Activated naive CD4-positive, alpha-beta T cell treated with anti-CD3 and anti-CD28 coated beads, Interleukin-2, amount 50 U/mL, for 16 hours (primary cell): ENCODE measurements around the gene ZNF678.
A peak's percentile ranks its signal among the peaks of the same experiment; 100 is the strongest.
"Not testable (repeated sequence)": the region's sequence is repeated elsewhere in the genome, so short reads cannot be mapped to it uniquely, and the experiment has no call there.

ENCODE experiments used
- DNase-seq: peaks from one replicate; pipeline ENCODE4 v3.0.0-alpha.2; 2020

ZNF678 gene

GRCh38 chr1:227563324-227564201 is at the start of gene ZNF678:
TSS of gene ZNF678 (plus strand) at chr1:227563556. CDS start at chr1:227650992, 87,436 bp downstream.
- DNase-seq, result peak; percentile 90

- DNase-seq, result no peak
These were observed 44.5 kb upstream of the ZNF678 start for GRCh38 chr1:227518876-227519275.

GRCh38 chr1:227521782-227522181 is 41.6 kb upstream of the ZNF678 start:
- no peak for DNase-seq

DNA sequence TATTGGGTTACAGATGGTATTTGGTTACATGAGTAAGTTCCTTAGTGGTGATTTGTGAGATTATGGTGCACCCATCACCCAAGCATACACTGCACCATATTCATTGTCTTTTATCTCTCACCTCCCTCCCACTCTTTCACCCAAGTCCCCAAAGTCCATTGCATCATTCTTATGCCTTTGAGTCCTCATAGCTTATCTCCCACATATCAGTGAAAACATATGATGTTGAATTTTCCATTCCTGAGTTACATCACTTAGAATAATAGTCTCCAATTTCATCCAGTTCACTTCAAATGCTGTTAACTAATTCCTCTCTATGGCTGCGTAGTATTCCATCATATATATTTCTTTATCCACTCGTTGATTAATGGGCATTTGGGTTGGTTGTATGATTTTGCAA is 36.8 kb upstream of the ZNF678 start:
- no peak for DNase-seq

GRCh38 chr1:227532019-227532619 is 31.2 kb upstream of the ZNF678 start:
- DNase-seq, result no peak

DNA sequence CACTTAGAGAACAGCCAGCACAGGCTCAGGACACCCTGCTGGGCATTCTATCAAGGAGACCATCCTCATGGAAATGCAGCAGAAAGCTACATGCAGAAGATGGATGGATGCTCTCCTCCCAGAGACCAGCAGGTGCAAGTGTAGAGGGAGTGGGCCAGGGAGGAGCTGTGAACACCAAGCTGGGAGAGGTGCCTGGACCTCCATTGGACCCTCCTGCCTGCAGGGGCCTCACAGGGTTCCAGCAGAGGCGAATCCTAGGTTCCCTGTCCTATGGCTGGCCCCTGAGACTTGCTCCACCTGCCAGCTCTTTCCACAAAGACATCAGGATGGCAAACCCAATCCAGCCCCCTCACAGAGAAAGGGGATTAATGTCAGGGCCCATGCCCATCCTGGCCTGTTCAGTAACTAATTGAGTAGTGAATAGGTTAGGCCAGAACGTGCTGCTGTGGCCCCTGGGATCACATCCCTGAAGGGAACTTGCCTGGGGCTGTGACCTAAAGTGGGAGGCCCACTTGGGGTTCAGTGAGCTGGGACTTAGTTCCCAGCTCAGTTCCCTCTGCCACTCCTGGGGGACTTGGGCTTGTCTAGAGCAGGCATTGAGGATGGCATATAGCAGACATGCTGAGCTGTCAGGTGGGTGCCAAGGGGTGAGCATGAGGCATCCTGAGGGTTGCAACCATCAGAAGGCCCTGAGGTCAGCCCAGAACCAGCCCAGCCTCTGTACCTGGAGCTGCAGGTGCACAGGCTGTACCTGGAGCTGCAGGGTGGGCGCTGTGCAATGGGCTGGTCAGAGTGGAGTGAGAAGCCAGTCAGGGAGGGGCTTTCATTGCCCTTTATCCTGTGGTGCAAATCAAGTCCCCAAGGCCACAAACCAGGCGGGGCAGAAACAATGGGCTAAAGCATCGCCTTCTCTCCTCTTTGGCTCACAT is 22.9 kb upstream of the ZNF678 start:
- no peak for DNase-seq

DNA sequence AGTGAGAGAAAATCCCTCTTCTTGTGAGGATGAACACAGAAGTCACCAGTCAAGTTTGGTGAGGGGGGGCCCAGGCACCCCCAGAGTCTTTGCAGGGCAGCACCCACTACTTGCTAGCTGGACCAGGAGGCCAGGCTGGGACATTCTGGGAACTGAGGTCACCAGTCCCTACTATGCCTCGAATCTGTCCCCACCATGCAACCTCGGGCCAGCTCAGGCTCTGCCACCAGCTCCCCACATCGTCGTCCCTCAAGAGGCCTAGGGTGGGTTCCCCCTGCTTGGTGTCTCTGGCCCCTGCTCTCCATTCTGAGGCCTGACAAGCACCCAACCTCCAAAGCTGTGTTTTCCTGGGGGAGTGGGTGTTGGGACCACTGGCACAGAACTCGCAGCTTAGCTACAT is 22.2 kb upstream of the ZNF678 start:
- DNase-seq, result no peak

- DNase-seq, result no peak
These were observed 21.6 kb upstream of the ZNF678 start for GRCh38 chr1:227541796-227542152.

GRCh38 chr1:227542153-227543120 is 20.9 kb upstream of the ZNF678 start:
- peak; percentile 92 for DNase-seq

GRCh38 chr1:227543283-227544066 is 19.9 kb upstream of the ZNF678 start:
- no peak for DNase-seq

DNA sequence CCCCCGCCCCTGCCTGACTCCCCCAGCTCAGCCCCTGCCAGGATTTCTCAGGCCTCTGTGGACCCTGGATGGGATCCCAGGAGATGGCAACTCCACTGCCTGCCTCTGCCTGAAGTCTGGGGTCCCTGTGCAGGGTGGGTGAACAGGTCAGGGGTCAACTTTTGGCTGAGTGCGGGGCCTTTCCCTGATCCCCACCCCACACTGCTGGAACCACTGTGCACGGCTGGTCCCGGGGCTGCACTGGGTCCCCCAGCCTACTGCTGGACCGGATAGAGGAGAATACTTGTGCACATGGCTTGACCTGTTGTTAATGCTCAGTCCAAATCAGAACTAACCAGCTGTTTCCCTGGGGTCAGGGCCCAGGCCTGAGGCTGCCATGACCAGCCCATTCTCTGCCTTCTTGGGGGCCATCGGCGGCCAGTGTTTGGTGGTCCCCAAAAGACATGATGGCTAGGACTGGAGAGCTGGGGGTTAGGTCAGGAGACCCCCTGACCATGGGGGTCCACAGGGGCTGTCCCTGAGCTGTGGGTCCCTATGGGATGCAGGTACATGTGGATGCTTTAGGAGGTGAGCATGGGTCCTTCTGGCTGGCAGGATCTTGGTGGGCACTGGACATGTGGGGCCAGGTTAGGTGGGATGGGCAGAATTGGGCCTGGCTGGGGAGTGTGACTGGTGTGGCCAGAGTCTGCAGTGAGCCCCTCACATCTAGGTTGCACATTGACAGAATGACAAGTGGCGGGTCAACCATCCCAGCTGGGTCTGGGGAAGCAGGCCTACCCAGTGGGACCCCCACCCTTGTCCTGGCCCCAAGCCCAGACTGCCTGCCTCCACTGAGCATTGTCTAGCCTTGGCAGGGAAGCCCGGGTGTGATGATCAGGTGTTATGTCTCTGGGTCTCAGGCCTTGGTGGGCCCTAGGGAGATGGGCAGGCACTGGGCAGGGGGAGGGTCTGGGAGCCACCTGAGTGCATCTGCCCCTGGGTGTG is 19.0 kb upstream of the ZNF678 start:
- DNase-seq, result no peak

- DNase-seq, result no peak
These were observed 18.0 kb upstream of the ZNF678 start for GRCh38 chr1:227545361-227545760.

GRCh38 chr1:227546059-227546458 is 17.3 kb upstream of the ZNF678 start:
- DNase-seq, result no peak

DNA sequence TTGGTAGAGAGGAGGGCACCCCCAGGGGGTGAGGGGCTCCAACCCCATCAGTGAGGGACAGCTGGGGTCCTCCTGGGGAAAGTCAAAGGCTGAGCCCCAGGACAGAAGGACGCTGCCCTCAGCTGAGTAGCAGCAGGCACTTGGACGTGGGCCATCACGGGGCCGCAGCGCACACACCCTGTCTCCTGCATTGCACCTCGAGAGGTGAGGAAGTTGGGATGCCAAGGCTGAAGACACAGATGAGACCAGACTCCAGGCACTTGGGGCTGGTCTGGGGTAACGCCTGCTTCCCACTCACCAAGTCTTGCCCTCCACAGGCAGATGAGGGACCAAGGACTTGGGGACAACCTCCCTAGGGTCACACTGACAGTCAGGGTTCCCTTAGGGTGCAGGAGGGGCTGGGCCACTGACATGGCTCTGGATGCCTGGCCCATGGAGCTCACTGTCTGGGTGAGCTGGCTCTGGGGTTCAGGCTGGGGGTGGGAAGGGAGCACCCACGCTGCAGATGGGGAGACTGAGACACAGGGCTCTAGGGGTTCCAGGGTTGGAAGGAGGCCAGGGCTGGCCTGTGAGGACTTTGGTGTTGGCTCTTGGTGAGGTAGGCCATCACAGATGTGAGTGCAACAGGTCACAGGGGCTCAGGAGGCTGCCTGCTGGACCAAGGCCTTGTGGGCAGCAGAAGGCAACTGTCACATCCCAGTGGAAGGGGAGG is 16.6 kb upstream of the ZNF678 start:
- no peak for DNase-seq

DNA sequence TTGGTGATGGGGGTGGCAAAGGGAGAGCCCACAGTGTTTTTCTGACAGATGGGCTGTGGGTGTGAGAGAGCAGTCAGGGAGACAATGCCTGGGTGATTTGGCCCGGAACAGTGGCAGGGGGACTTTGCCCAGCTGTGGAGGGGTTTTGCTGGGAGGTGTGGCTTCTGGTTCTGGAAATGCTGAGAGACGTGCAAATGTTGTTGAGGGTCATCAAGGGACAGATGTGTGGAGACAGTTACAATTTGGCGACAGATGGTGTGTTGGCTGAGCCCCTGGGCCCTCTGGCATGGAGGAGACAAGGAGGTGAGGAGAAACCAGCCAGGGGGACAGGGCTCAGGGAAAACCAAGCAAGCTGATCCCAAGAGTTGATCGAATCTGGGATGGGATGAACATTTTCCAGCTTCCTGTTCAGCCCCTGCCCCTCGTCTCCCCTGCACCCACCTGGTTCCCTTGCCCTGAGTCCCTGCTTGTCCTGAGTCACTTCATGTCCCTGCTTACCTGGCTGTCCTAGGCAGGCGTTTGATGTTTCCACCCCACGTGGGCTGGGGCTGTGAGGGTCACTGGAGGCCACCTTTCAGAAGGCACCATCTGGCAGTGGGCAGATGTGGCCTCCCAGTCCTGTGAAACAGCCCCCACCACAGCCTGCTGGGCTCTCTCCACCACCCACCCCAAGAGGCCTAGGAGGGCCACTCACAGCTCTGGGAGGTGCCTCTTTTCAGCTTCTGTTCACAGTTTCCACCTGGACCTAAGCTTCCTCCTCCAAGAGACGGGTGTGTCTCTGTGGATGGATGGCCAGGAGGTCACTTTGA is 15.8 kb upstream of the ZNF678 start:
- DNase-seq, result no peak

- DNase-seq, result no peak
These were observed 15.3 kb upstream of the ZNF678 start for GRCh38 chr1:227548119-227548397.

DNA sequence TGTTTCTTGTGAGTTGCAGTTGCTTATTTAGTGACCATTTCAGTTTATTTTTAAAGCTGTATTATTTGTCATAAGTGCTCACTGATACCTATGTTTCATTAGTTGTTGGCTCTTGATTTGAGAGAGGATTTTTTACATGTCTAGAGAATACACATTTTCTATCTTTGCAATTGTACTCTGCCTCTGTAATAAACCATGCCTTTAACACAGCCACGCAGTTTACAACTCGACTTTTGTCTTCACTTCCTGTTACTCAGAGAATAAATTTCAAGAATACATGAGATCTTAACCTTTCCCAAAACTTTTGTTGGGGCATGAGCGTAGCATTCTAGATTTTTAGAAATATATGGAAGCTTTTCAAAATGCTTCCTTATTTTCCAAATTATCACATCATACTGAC is 14.9 kb upstream of the ZNF678 start:
- DNase-seq, result no peak

GRCh38 chr1:227549892-227550291 is 13.5 kb upstream of the ZNF678 start:
- no peak for DNase-seq

DNA sequence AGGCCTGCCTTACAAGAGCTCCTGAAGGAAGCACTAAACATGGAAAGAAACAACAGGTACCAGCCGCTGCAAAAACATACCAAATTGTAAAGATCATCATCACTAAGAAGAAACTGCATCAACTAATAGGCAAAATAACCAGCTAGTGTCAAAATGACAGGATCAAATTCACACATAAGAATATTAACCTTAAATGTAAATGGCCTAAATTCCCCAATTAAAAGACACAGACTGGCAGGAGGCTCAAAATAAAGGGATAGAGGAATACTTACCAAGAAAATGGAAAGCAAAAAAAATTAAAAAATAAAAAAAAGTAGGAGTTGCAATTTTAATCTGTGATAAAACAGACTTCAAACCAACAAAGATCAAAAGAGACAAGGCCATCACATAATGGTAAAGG is 11.5 kb upstream of the ZNF678 start:
- DNase-seq, result not testable (repeated sequence)
